Measurements from ENCODE around the gene LIMD2. TPM values are rescaled to one million over a fixed set of nuclear protein-coding genes. Genes with fewer than 3 reads are reported as not detected.

Gene LIMD2
- total and polyA plus RNA-seq, 2 of the 8 experiments (the other 6 are each of a cell fraction or from before 2014, with no cell fraction given) = 72.0 to 77.2 TPM

DNA sequence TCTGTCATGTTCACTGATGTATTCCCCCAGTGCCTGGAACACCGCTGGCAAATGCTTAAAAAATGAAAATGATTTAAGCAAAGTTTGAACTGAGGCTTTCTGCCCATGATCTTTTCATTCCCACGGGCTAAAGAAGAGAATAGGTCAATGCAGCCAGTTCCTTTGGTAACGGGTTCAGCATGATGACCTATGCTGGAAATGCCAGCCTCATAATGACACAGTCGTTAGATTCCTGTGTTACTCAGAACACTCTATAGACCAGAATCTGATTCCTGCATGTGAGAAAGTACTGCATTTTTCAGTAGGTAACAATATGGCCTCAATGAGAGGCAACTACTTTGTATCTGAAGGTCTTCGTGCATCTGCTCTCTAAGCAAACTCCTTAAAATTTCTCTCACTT lies 19.1 kb upstream of the LIMD2 start:
- no peak overlapping the region for H4K5ac ChIP-seq (ENCODE audit: insufficient read length, low read depth, low read length)
- H3K4me2 ChIP-seq (ENCODE audit: insufficient read depth in 1 of 2, low read depth in 2 of 2, low read length in 2 of 2) = no peak overlapping the region
- no peaks in the 10 kb centered on the region for H3K9me3 ChIP-seq (ENCODE audit: insufficient read depth in 2 of 2, low read depth in 1 of 2, low read length in 1 of 2)
- H4K91ac ChIP-seq (replicated peaks; ENCODE audit: insufficient read length, low read length) = no peak overlapping the region
- no peak overlapping the region for H2BK15ac ChIP-seq (ENCODE audit: low read length)
- H2BK120ac ChIP-seq (replicated peaks; ENCODE audit: low read depth, low read length) = no peak overlapping the region
- DNase-seq (ENCODE audit: low read depth in 1 of 2, low spot score in 2 of 2) (no peak), FAIRE-seq (no peak)
- H2AFZ ChIP-seq (ENCODE audit: low read length) = no peak overlapping the region
- ChIA-PET CTCF (ENCODE audit: partially characterized antibody) (interaction anchor here (3.0 kb wide), 1 partner anchor 9 kb away, joined by 19 read pairs; no protein-coding TSS in a partner anchor), POLR2A (ENCODE audit: partially characterized antibody) (interaction anchor here (0.9 to 1.5 kb wide), 2 partner anchors 21 to 57 kb away, joined by 3 to 6 read pairs; no protein-coding TSS in a partner anchor)
- H3K27ac ChIP-seq (ENCODE audit: low read depth, low read length) = no peak overlapping the region
- no peak overlapping the region for H3K14ac ChIP-seq (ENCODE audit: insufficient read length)
- no peak overlapping the region for H3K9ac ChIP-seq (replicated peaks in 1 of 4; ENCODE audit: extremely low read depth in 1 of 4, low read depth in 3 of 4, low read length in 3 of 4)
- H3K27me3 ChIP-seq (replicated peaks in 1 of 4; ENCODE audit: control insufficient read depth in 3 of 4, extremely low read depth in 1 of 4, insufficient read depth in 3 of 4, low read length in 3 of 4) = no peaks in the 10 kb centered on the region
- H4K20me1 ChIP-seq (replicated peaks in 1 of 2; ENCODE audit: control insufficient read depth in 1 of 2, insufficient read depth in 2 of 2, low read length in 2 of 2) = no peaks in the 10 kb centered on the region
- peaks cover 0 to 5% (median 2%) of the 10 kb centered on the region in 4 experiments; a peak in 3 of 8 replicates for H3K36me3 ChIP-seq (ENCODE audit: control insufficient read depth in 2 of 4, insufficient read depth in 4 of 4, low read length in 3 of 4)
- no peak overlapping the region for H2AK5ac ChIP-seq (ENCODE audit: low read depth, low read length)
- no peak overlapping the region for H3K18ac ChIP-seq (ENCODE audit: extremely low read depth, low read length)
- WGBS, 2 experiments (ENCODE audit: extremely low coverage in 1 of 2, insufficient coverage in 1 of 2, insufficient read length in 1 of 2, insufficient replicate concordance in 2 of 2, low coverage in 1 of 2, low lambda C conversion rate in 2 of 2, missing lambda C conversion rate in 1 of 2) = 92% methylated on average over 5 of the region's 5 CpGs; no CpG with 5 or more reads in 1 of the 2 experiments
- H3K56ac ChIP-seq (replicated peaks; ENCODE audit: insufficient read length, low read depth, low read length) = no peak overlapping the region
- no peak overlapping the region for H4K8ac ChIP-seq (ENCODE audit: extremely low read depth, insufficient read depth, low read length)
- H3K4me3 ChIP-seq (ENCODE audit: extremely low read depth in 1 of 4, insufficient read depth in 2 of 4, low read depth in 3 of 4, low read length in 4 of 4) = no peak overlapping the region
- H3K4me1 ChIP-seq (replicated peaks in 1 of 4; ENCODE audit: control insufficient read depth in 3 of 4, insufficient read depth in 4 of 4, low read length in 3 of 4) = no peaks in the 10 kb centered on the region
- H3K4ac ChIP-seq (replicated peaks; ENCODE audit: insufficient read length, low read depth, low read length) = no peak overlapping the region
- H3K79me2 ChIP-seq (ENCODE audit: control insufficient read depth in 1 of 2, insufficient read depth in 2 of 2, low read length in 2 of 2) = no peaks in the 10 kb centered on the region
- no peaks in the 10 kb centered on the region for H3K23me2 ChIP-seq (ENCODE audit: low read depth, low read length)
- no peak overlapping the region for H2BK12ac ChIP-seq (ENCODE audit: low read depth, low read length)
- H2BK5ac ChIP-seq (ENCODE audit: low read depth, low read length) = no peak overlapping the region
- no peak overlapping the region for H3K23ac ChIP-seq (ENCODE audit: insufficient read length)
- H3K79me1 ChIP-seq (ENCODE audit: low read depth, low read length) = no peaks in the 10 kb centered on the region
- no peak overlapping the region for H2BK20ac ChIP-seq (ENCODE audit: low read length)
- TF ChIP-seq TAF1 (IDR thresholded peaks at IDR 0.05; ENCODE audit: low read depth, low read length) (no peak), SP4 (IDR thresholded peaks at IDR 0.05; ENCODE audit: low read length) (no peak)
